HG03103 (cell line): ENCODE data around the gene KCNS3.
A peak's percentile ranks its signal among the peaks of the same experiment; 100 is the strongest.
"Not testable (repeated sequence)": the region's sequence is repeated elsewhere in the genome, so short reads cannot be mapped to it uniquely, and the experiment has no call there.

ENCODE experiments used
- ATAC-seq: cut with Tn5 transposase; IDR thresholded peaks from one replicate; pipeline ENCODE4 v1.9.1; 2021; ENCODE audit warnings: low read depth; ENCODE audit not compliant: unreplicated experiment

KCNS3 gene

DNA sequence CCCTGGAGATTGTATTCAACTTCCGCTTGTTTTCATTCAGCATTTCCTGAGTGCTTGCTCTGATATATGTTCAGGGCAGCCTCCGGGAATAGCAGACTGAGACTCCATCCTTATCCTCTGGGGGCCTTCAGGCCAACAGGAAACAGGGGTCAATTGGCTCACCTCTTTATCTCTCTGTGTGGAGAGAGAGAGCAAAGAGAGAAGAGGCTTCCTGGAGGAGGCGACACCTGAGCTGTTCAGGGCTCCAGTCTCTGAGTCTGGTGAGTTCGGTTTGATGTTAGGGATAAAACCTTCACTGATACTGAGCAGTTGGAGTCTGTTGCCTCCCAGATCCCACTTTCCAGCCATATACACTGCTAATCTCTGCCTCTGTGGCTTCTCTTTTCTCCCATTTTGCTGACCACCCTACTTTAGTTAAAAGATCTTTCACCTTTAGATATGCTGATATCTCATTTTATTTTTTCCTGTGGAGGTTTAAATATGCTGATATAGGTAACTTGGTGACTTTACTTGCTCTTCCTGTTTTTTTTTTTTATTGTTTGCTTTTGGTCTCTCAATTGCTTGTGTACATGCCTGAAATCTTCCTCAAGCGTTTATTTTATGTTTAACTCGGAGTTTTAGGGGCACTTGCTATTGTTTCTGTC, 56.9 kb downstream of the KCNS3 start:
- ATAC-seq: no peak

DNA sequence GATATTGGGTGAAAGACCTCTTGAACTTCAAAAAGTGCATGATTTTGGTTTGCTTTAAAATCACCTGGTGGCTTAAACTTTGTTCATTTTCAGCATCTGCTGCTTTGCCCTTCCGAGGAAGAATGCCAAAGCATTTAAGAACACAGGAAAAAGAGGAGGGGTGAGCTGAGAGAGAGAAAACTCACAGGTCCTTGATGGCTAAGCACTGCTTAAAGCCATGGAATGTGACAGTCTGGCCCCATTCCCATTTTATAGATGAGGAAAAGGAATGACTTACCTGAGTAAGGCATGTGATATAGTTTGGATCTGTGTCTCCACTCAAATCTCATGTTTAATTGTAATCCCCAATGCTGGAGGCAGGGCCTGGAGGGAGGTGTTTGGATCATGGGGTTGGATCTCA, 58.1 kb downstream of the KCNS3 start:
- ATAC-seq: no peak

DNA sequence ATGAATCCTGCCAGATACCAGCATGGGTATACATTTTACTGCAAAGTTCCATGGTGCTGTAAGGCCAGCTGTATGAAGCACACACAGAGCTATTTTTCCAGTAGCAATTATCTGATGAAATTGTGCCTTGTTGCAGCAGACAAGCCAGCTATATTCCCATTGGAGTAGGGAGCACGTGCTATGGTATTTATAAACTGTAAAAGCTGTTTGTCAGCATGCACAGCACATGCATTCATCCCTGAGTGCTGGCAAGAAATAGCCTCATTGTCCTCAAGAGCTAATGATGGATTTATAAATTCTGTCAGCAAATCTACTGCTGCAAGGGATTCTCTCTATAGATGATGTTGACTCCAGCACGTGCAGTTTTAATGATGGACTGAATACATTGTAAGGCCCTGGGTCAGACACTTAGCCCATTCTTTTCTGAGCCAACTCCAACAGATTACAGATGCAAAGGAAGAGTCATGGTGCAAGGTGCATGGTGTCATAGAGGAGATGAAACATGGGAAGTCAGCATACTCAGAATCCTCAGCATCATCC, 61.7 kb downstream of the KCNS3 start:
- ATAC-seq: no peak

DNA sequence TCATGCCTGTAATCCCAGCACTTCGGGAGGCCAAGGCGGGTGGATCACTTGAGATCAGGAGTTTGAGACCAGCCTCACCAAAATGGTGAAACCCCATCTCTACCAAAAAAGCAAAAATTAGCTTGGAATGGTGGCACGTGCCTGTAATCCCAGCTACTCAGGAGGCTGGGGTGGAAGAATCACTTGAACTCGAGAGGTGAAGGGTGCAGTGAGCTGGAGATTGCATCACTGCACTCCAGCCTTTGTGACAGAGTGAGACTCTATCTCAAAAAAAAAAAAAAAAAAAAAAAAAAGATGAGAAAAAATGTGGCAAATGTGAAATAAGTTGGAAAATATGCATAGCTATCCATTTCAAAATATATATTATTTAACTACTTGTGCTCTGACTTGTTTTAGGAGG, 65.0 kb downstream of the KCNS3 start:
- no peak for ATAC-seq

DNA sequence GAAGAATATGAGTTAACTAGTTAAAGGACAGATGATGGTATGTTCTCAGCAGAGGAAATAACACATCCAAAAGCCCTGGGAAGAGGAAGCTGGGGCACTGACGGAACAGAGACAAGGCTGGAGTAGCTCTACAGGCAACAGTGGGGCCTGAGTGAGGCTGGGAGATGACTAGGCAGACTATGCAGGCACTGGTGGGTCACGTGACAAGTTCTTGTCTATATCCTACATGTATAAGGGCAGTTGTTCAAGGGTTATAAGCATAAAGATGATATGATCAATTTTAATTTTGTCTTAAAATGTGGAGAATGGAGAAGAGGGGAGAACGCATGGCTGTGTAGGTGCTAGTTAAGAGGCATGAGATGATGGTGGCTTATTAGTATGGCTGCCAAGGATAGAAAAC, 68.6 kb downstream of the KCNS3 start:
- ATAC-seq: no peak

- ATAC-seq: no peak
These were observed 71.5 kb downstream of the KCNS3 start for GRCh38 chr2:17950006-17950405.

GRCh38 chr2:17951563-17951962, 73.1 kb downstream of the KCNS3 start:
- ATAC-seq: no peak

- ATAC-seq: no peak
These were observed 80.1 kb downstream of the KCNS3 start for GRCh38 chr2:17958466-17959092.

DNA sequence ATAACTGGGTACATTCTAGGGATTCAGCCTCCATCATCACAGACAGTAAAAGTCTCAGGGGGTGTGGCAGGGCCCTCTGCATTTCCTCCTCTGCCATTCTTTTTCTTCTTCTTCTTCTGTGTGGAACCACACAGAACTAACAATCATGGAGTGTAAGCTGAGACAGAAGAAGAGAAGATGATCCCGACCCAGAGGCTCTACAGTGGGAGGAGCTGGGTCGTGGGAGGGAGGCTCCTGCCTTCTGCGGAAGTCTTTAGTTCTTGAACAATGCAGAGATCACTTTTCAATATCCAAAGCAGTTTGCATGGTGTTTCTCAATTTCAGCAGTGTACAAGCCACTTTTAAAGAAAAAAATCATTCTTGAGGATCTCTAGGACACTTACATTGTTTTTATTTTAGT, 80.9 kb downstream of the KCNS3 start:
- no peak for ATAC-seq

DNA sequence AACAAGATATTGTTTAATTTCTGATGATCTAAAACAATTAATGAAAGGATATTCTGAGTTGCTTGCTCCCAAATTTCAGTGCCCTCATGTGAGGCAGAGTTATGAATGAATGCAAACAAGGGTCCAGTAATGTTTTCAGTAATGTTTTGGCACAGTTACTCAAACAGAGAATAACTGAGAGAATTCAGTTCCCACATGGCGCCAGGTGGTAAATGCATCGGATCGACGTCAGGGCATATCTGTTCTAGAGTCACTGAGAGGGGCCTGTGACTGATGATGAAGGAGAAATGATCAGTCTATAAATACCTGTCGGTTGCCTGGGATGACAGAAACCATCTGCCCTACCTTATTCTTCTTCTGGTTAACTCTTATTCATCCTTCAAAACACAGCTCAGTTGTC, 81.4 kb downstream of the KCNS3 start:
- peak; percentile 60 for ATAC-seq

GRCh38 chr2:17960925-17961324, 82.5 kb downstream of the KCNS3 start:
- no peak for ATAC-seq

DNA sequence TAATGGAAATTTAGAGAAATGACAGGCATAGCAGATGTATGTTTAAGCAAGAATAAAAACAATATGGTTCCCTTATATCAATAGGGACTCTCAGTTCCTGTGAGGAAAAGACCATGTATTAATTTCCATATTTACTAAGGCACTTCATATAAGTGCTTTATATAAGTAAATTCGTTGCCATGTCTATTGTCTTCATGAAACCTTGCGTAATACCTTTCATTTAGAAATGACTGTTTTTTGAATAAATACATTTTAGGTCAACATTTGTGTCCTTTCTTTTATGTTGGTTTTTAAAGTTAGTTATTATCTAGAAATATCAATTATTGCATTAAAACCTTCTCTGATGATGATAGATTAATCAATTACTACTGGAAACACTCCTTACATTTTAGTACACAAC, 83.3 kb downstream of the KCNS3 start:
- no peak for ATAC-seq

DNA sequence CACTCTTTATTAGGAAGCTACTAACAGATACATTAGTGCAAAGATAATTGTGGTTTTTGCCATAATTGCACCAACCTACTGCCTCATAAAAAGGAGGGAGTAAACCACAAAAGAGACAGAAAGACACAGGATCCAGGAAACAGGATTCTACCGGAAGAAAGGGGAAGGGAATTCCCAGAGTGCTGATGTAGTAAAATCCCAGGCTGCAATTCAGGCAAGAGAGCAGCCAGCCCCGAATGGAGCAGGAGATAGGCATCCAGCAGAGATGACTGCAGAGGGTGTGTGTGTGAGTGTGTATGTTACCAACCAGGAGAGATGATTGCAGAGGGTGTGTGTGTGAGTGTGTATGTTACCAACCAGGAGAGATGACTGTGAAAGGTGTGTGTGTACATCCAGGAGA, 84.4 kb downstream of the KCNS3 start:
- ATAC-seq: no peak

- ATAC-seq: not testable (repeated sequence)
These were observed 85.1 kb downstream of the KCNS3 start for GRCh38 chr2:17963571-17963970.

DNA sequence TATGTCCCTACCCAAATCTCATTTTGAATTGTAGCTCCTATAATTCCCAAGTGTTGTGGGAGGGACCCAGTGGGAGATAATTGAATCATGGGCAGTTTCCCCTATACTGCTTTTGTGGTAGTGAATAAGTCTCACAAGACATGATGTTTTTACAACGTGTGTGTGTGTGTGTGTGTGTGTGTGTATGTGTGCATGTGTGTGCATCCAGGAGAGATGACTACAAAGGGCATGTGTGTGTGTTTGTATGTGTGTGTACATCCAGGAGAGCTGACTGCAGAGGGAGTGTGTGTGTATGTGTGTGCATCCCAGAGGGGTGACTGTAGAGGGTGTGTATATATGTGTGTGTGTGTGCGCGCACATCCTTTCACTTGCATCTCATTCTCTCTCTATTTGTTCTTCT, 86.7 kb downstream of the KCNS3 start:
- no peak for ATAC-seq

GRCh38 chr2:17966798-17967197, 88.3 kb downstream of the KCNS3 start:
- no peak for ATAC-seq

DNA sequence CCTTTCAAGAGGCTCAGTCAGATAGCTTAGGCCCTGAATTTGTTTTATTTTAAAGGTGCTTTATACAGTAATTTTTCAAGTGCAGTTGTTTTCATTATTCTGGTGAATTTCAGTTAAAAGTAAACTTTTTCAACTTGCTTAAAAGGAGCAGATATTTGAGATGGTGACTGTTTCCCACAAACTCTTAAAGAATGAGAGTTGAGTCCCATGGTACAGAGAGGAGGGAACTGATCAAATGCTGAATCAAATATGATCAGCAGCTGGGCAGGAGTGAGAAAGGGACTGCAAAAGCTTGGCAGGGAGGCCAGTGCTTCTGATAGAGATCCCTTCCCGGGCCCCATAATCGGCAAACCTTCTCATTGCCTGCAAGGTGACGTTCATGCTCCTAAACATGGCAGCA, 91.2 kb downstream of the KCNS3 start:
- no peak for ATAC-seq

DNA sequence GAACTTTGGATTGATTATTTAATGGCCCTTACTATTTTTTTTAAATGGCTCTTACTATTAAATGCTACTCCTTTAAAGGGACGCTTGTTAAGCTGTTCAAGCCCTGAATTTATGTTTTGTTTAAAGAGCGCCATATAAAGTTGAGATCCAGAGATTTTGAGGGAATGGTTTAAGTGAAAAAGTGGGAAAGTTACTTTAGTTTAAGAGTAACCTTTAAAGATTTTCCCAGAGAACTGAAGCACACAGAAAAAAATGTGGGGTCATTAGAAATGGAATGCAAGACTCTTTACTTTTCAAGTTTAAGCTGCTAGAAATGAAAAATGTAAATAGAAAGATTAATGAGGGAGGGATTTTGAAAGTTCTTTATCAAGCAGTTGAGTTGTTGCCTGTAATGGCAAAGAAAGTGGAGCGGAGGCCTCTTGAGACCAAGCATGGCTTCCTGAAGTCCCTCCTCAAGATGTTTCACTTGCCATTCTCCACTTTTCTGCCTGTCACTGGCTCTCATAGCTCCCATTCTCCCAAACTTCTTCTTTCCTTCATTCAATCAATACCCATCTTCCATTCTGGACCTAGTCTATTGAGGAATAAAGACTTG, 93.2 kb downstream of the KCNS3 start:
- no peak for ATAC-seq

DNA sequence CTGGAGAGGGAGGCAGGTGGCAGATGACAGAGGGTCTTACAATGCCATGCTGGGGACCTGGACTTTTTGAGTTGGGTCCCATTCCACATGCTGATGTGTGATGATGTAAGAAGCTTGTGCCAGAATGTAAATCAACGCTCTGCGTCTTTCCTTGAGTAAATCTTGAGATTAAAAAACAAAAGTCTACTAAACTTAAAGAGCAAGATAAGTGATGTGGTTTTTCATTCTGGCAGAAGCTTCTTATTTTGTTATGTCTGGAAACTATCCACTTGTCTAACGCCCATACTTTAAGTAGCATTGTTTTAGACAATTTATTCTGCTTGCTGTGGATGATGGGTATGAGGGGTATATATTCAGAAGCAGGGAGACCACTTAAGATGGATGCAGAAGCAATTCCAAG, 94.5 kb downstream of the KCNS3 start:
- no peak for ATAC-seq

DNA sequence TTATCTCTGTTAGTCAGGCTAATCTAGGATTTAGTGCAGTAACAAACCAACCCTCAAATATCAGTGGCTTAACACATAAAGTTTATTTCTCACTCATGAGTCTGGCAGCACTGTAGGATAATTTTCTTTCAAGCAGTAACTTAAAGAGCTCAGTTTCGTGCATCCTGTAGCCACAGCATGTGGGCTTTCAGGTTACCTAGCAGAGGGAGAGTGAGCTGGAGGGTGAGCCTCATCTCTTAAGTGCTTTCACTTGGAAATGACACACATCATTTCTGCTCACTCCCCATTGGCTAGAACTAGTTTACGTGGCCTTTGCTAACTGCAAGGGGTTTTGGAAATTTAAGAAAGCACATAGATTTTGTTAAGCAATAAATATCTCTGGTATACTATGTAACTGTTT, 96.9 kb downstream of the KCNS3 start:
- no peak for ATAC-seq

DNA sequence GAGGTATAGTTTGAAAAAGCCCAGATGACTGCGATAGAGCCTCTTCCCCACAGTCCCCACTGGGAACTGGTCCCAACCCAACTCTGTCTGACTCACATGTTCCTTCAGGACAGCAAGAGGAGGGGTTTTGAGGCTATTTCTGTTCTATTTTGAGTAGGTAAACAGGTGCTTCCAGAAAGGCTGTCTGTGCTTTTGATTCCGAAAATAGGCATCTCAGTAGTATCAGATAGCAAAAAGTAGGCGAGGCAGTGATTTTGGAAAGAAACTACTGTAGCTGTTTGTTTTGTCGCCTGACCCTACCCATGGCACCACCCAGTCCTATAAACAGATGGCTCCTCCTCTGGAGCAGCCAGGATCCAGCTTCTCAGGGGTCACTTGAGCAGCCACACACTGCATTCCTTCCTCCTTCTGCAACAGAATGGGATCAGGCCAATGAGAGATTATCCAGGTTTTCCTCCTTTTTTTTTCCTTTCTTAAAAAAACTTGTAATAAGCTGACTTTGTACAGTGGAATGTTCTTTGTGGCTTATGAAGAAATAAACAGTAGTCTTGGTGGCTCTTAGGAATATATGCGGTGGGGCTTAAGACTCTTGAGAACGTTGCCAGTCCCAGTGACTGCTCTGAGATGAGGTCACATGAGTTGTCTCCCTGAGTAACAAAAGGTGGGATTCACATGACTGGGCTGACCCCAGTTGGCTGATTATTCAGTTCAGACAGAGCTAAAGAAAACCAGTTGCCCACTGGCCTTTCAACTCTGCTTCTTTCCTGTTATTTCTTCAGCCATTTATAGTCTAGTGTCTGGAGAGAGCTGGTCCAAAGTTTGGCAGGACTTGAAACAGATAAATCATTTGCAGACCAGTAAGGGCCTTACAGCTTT, 98.6 kb downstream of the KCNS3 start:
- no peak for ATAC-seq
